ENCODE data around the gene NPLOC4. TPM values are rescaled to one million over a fixed set of nuclear protein-coding genes. Genes with fewer than 3 reads are reported as not detected.

The NPLOC4 gene
- total and polyA plus RNA-seq, 2 of the 13 experiments (the other 11 are each of a cell fraction or from before 2014, with no cell fraction given) = 57.0 to 97.0 TPM

- no peak for TF ChIP-seq ZNF432 (CRISPR knock-in tag; IDR thresholded peaks at IDR 0.05; ENCODE audit: borderline replicate concordance)
- TF ChIP-seq ARNT2 (CRISPR knock-in tag; IDR thresholded peaks at IDR 0.05; ENCODE audit: low read depth) = peak; percentile 91
- peak; percentile 37; the same call in 1 of the 2 replicates for TF ChIP-seq ZNF275 (CRISPR knock-in tag; IDR thresholded peaks at IDR 0.05; ENCODE audit: borderline replicate concordance)
- TF ChIP-seq KLF12 (CRISPR knock-in tag; IDR thresholded peaks at IDR 0.05; ENCODE audit: borderline replicate concordance) = peak; percentile 97
- TF ChIP-seq ZNF556 (CRISPR knock-in tag; IDR thresholded peaks at IDR 0.05; ENCODE audit: borderline replicate concordance) = peak; percentile 86
- no peak for TF ChIP-seq HOXA7 (CRISPR knock-in tag; IDR thresholded peaks at IDR 0.05)
- TF ChIP-seq FOXO1 (CRISPR knock-in tag; IDR thresholded peaks at IDR 0.05) = peak; percentile 50; the same call in 1 of the 2 replicates
- TF ChIP-seq RFXANK (CRISPR knock-in tag; IDR thresholded peaks at IDR 0.05) = no peak
- no peak; the same call in 1 of the 2 replicates for TF ChIP-seq SP5 (CRISPR knock-in tag; IDR thresholded peaks at IDR 0.05; ENCODE audit: borderline replicate concordance, low read depth)
- peak; percentile 76 for TF ChIP-seq SP4 (CRISPR knock-in tag; IDR thresholded peaks at IDR 0.05)
- TF ChIP-seq BORCS8-MEF2B (CRISPR knock-in tag; IDR thresholded peaks at IDR 0.05) = no peak
- no peak for TF ChIP-seq LCORL (IDR thresholded peaks at IDR 0.05)
- TF ChIP-seq LCORL (CRISPR knock-in tag; IDR thresholded peaks at IDR 0.05) = peak; percentile 49; the same call in 1 of the 2 replicates
- peak; percentile 59; the same call in 1 of the 2 replicates for TF ChIP-seq ZBTB2 (CRISPR knock-in tag; IDR thresholded peaks at IDR 0.05; ENCODE audit: low read depth)
- TF ChIP-seq ZNF367 (CRISPR knock-in tag; IDR thresholded peaks at IDR 0.05; ENCODE audit: borderline replicate concordance) = peak; percentile 89; the same call in 1 of the 2 replicates
- no peak for TF ChIP-seq ZNF614 (CRISPR knock-in tag; IDR thresholded peaks at IDR 0.05; ENCODE audit: borderline replicate concordance)
- peak; percentile 44; the same call in 1 of the 2 replicates for TF ChIP-seq ZNF564 (CRISPR knock-in tag; IDR thresholded peaks at IDR 0.05)
- peak; percentile 46; the same call in 1 of the 2 replicates for TF ChIP-seq TBP (CRISPR knock-in tag; IDR thresholded peaks at IDR 0.05)
- TF ChIP-seq NCOA5 (CRISPR knock-in tag; IDR thresholded peaks at IDR 0.05) = no peak
- TF ChIP-seq ZSCAN9 (CRISPR knock-in tag; IDR thresholded peaks at IDR 0.05; ENCODE audit: borderline replicate concordance) = peak; percentile 22; the same call in 1 of the 2 replicates
- peak; percentile 78 for TF ChIP-seq ZSCAN20 (CRISPR knock-in tag; IDR thresholded peaks at IDR 0.05; ENCODE audit: borderline replicate concordance)
- TF ChIP-seq NR2F6 (IDR thresholded peaks at IDR 0.05) = no peak
- TF ChIP-seq NR2F6 (CRISPR knock-in tag; IDR thresholded peaks at IDR 0.05) = no peak; the same call in 1 of the 2 replicates
- peak; percentile 34; the same call in 1 of the 2 replicates for TF ChIP-seq SAFB2 (CRISPR knock-in tag; IDR thresholded peaks at IDR 0.05; ENCODE audit: borderline replicate concordance, low read depth)
- peak; percentile 60; the same call in 1 of the 2 replicates for TF ChIP-seq ZNF224 (CRISPR knock-in tag; IDR thresholded peaks at IDR 0.05)
- no peak for TF ChIP-seq ZNF720 (CRISPR knock-in tag; IDR thresholded peaks at IDR 0.05)
- no peak for TF ChIP-seq BCL6 (CRISPR knock-in tag; IDR thresholded peaks at IDR 0.05)
- no peak for TF ChIP-seq SMAD3 (CRISPR knock-in tag; IDR thresholded peaks at IDR 0.05)
- TF ChIP-seq ZNF337 (CRISPR knock-in tag; IDR thresholded peaks at IDR 0.05; ENCODE audit: borderline replicate concordance, low read depth) = no peak
Measured at GRCh38 chr17:81552244-81553017, 84.5 kb downstream of the NPLOC4 start, which contains the start of gene FAAP100 (continued).

All from HepG2 (cell line).